HG03139 (cell line): ENCODE results near the gene PLXNA3.

Source experiments
- ATAC-seq: cut with Tn5 transposase; IDR thresholded peaks from one replicate; pipeline ENCODE4 v1.9.1; 2021; ENCODE audit not compliant: unreplicated experiment

Gene PLXNA3

GRCh38 chrX:154477891-154478477 is 19.9 kb downstream of the PLXNA3 start:
- ATAC-seq, result no peak

- peak; percentile 82 for ATAC-seq
Observed at GRCh38 chrX:154478728-154479622, 20.9 kb downstream of the PLXNA3 start, which contains the start of gene LAGE3. TSS of gene LAGE3 (minus strand) at chrX:154479281. CDS start at chrX:154478915, 366 bp downstream.

- no peak for ATAC-seq
Observed at GRCh38 chrX:154481195-154481594, 23.1 kb downstream of the PLXNA3 start.

- no peak for ATAC-seq
Observed at GRCh38 chrX:154481911-154482601, 24.0 kb downstream of the PLXNA3 start.

- no peak for ATAC-seq
Observed at GRCh38 chrX:154482786-154483185, 24.7 kb downstream of the PLXNA3 start.

GRCh38 chrX:154483325-154483724 is 25.2 kb downstream of the PLXNA3 start:
- no peak for ATAC-seq

GRCh38 chrX:154484255-154485149 is 26.4 kb downstream of the PLXNA3 start:
- ATAC-seq, result no peak

GRCh38 chrX:154485150-154486051 is 27.3 kb downstream of the PLXNA3 start:
- no peak for ATAC-seq

- ATAC-seq, result no peak
Observed at GRCh38 chrX:154486052-154486395, 27.9 kb downstream of the PLXNA3 start.

GRCh38 chrX:154486396-154487207 is 28.5 kb downstream of the PLXNA3 start, which contains the start of gene UBL4A:
TSS of gene UBL4A (minus strand) at chrX:154486615. CDS start at chrX:154486584, 31 bp downstream.
- no peak for ATAC-seq

GRCh38 chrX:154487518-154488290 is 29.6 kb downstream of the PLXNA3 start:
- ATAC-seq, result no peak

GRCh38 chrX:154488336-154489075 is 30.4 kb downstream of the PLXNA3 start:
- ATAC-seq, result no peak

GRCh38 chrX:154489182-154489581 is 31.1 kb downstream of the PLXNA3 start:
- ATAC-seq, result no peak

GRCh38 chrX:154490021-154490413 is 31.9 kb downstream of the PLXNA3 start:
- ATAC-seq, result peak; percentile 15

- ATAC-seq, result peak; percentile 65
Observed at GRCh38 chrX:154490414-154491083, 32.5 kb downstream of the PLXNA3 start, which contains the start of gene SLC10A3. TSS of gene SLC10A3 (minus strand) at chrX:154490629. CDS start at chrX:154488940, 1,689 bp downstream.

GRCh38 chrX:154494715-154495114 is 36.6 kb downstream of the PLXNA3 start:
- ATAC-seq, result no peak

GRCh38 chrX:154495472-154495922 is 37.4 kb downstream of the PLXNA3 start:
- ATAC-seq, result no peak
